Gastrocnemius medialis (tissue), 4 donors: ENCODE results near the gene PIBF1. TPM values are rescaled to one million over a fixed set of nuclear protein-coding genes. Genes with fewer than 3 reads are reported as not detected.

Source experiments
- ATAC-seq, 2 donors: fragments of 150-250 bp; one replicate each; pipeline ENCODE4 v1.9.1; 2016
- DNase-seq, 2 donors: peaks; one replicate each; pipeline ENCODE4 v3.0.0-alpha.2; 2019
- H3K27ac ChIP-seq, 4 donors: fragments of 200-600 bp; sonication (generic); 1 replicate in 1 of 4; 2 replicates in 3 of 4; pipeline ENCODE4 v1.5.1; 2016 to 2018; ENCODE audit warnings: mild to moderate bottlenecking in 2 of 4, moderate library complexity in 1 of 4
- H3K27me3 ChIP-seq, 3 donors: fragments of 200-600 bp; sonication (generic) in 2 of 3; 1 replicate in 1 of 3; 2 replicates in 2 of 3; pipeline versions ENCODE4 v1.5.1 to v1.6.0; 2016 to 2019; ENCODE audit warnings: mild to moderate bottlenecking in 1 of 3, moderate library complexity in 1 of 3
- H3K36me3 ChIP-seq, 2 donors: fragments of 200-600 bp; sonication (generic) in 1 of 2; one replicate each; pipeline ENCODE4 v1.5.1; 2017 to 2018
- H3K4me1 ChIP-seq, 2 donors: fragments of 200-600 bp; sonication (generic) in 1 of 2; one replicate each; pipeline ENCODE4 v1.5.1; 2016 to 2017; ENCODE audit warnings: mild to moderate bottlenecking in 2 of 2
- H3K4me3 ChIP-seq, 4 donors: fragments of 200-600 bp; sonication (generic) in 3 of 4; 1 replicate in 1 of 4; 2 replicates in 3 of 4; pipeline ENCODE4 v1.5.1; 2016 to 2019; ENCODE audit warnings: mild to moderate bottlenecking in 2 of 4
- H3K9me3 ChIP-seq, 3 donors: fragments of 200-600 bp; sonication (generic) in 2 of 3; 1 replicate in 1 of 3; 2 replicates in 2 of 3; pipeline ENCODE4 v1.5.1; 2016 to 2019
- POLR2A ChIP-seq, 2 donors: fragments of 450-650 bp; IDR thresholded peaks; one replicate each; pipeline ENCODE4 v1.6.1; 2017; ENCODE audit warnings: antibody characterized with exemption in 2 of 2, mild to moderate bottlenecking in 2 of 2, moderate library complexity in 2 of 2
- in situ Hi-C, 4 donors: fragments of 200-750 bp; cut with MboI; loops; one replicate each; pipeline versions ENCODE4 v1.15.0 to v1.8.0; 2017; ENCODE audit warnings: low sequenced_read_pairs in 4 of 4
- intact Hi-C: fragments of 100-400 bp; cut with DNase I; formaldehyde crosslinking; loops from one replicate; pipeline ENCODE4 v1.15.1; 2023; ENCODE audit warnings: low total_unique reads
- total RNA-seq, 4 donors: library from RNA; depleted of rRNA; stranded (reverse); fragments of >200 nt; gene quantifications; one replicate each; pipeline versions ENCODE4 v1.1.0 to v1.2.3, GENCODE V29; 2016
- TF ChIP-seq, protein P1 (sequence below), 5 experiments: fragments of 450-650 bp in 3 of 5; fragments of 200-600 bp in 2 of 5; sonication (generic) in 2 of 5; IDR thresholded peaks in 4 of 5; conservative IDR thresholded peaks in 1 of 5; 1 replicate in 4 of 5; 2 replicates in 1 of 5; pipeline ENCODE4 v1.5.1; 2016 to 2019; ENCODE audit warnings: antibody characterized with exemption in 5 of 5, mild to moderate bottlenecking in 3 of 5, moderate library complexity in 3 of 5

Gene PIBF1
- total RNA-seq, 4 donors from 2014 or later: 5.3 to 10.0 (median 7.4) TPM

DNA sequence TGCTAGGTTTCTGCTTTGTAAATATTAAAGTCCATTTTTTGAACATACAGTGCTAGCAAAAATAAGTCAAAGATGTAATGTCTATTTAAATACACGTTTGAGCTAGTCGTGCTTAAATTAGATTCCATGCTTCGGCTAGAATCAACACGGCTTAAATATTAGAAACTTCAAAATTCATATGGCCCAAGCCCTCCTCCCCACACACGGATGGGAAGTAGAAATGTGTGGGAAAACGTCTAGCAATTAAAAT, 276.1 kb downstream of the PIBF1 start:
- DNase-seq: no peak
- H3K9me3 ChIP-seq: no peaks in the 10 kb centered on the region
- peaks cover 0 to 7% (median 0%) of the 10 kb centered on the region in 3 donors for H3K27me3 ChIP-seq
- no peak for TF ChIP-seq POLR2A (IDR thresholded peaks at IDR 0.05)
- TF ChIP-seq, protein P1, sequence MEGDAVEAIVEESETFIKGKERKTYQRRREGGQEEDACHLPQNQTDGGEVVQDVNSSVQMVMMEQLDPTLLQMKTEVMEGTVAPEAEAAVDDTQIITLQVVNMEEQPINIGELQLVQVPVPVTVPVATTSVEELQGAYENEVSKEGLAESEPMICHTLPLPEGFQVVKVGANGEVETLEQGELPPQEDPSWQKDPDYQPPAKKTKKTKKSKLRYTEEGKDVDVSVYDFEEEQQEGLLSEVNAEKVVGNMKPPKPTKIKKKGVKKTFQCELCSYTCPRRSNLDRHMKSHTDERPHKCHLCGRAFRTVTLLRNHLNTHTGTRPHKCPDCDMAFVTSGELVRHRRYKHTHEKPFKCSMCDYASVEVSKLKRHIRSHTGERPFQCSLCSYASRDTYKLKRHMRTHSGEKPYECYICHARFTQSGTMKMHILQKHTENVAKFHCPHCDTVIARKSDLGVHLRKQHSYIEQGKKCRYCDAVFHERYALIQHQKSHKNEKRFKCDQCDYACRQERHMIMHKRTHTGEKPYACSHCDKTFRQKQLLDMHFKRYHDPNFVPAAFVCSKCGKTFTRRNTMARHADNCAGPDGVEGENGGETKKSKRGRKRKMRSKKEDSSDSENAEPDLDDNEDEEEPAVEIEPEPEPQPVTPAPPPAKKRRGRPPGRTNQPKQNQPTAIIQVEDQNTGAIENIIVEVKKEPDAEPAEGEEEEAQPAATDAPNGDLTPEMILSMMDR (IDR thresholded peaks at IDR 0.05 in 4 of 5, conservative IDR thresholded peaks at IDR 0.05 in 1 of 5): no peak
- ATAC-seq: no peak
- intact Hi-C loops (loop anchor here (2.0 to 10.0 kb wide), 5 partner anchors 136 to 1077 kb away; partner anchors contain the start of genes DIS3, KLF12 and PIBF1), in situ Hi-C loops (loop anchor here in 3 of 4 donors (25.0 kb wide), 2 partner anchors 246 to 654 kb away; no protein-coding TSS in a partner anchor)
- peak overlapping the region; percentile 90 to 94 (median 92) for H3K27ac ChIP-seq
- H3K36me3 ChIP-seq: peaks cover 0 to 9% of the 10 kb centered on the region in 2 donors
- H3K4me3 ChIP-seq: peak overlapping the region; percentile 76 to 89 (median 84)
- H3K4me1 ChIP-seq: peaks cover 5 to 8% of the 10 kb centered on the region in 2 donors

DNA sequence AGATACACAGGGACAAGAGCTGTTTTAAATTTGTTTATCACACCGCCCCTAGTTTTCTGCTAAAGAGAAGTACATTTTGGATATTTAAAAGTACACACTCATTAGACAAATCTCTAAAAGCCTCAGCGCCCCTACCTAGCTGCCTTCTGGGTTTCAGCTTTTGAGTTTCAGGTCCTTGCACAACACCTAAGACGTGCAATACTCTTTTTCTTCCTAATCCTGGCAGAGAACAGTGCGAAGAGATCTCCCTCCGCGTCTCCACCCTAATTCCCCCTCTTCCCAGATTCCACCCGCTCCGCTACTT, 276.5 kb downstream of the PIBF1 start:
- no peaks in the 10 kb centered on the region for H3K9me3 ChIP-seq
- peaks cover 0 to 7% (median 0%) of the 10 kb centered on the region in 3 donors for H3K27me3 ChIP-seq
- no peak for DNase-seq
- no peak for ATAC-seq
- TF ChIP-seq POLR2A (IDR thresholded peaks at IDR 0.05): no peak
- TF ChIP-seq, protein P1 (IDR thresholded peaks at IDR 0.05 in 4 of 5, conservative IDR thresholded peaks at IDR 0.05 in 1 of 5): no peak
- H3K36me3 ChIP-seq: peaks cover 0 to 9% of the 10 kb centered on the region in 2 donors
- peak overlapping the region; percentile 90 to 94 (median 92) for H3K27ac ChIP-seq
- H3K4me3 ChIP-seq: peak overlapping the region; percentile 76 to 89 (median 84)
- intact Hi-C loops: loop anchor here (2.0 to 10.0 kb wide), 5 partner anchors 136 to 1076 kb away; partner anchors contain the start of genes DIS3, KLF12 and PIBF1
- H3K4me1 ChIP-seq: peaks cover 5 to 8% of the 10 kb centered on the region in 2 donors
- in situ Hi-C loops: loop anchor here in 3 of 4 donors (25.0 kb wide), 2 partner anchors 246 to 654 kb away; no protein-coding TSS in a partner anchor

DNA sequence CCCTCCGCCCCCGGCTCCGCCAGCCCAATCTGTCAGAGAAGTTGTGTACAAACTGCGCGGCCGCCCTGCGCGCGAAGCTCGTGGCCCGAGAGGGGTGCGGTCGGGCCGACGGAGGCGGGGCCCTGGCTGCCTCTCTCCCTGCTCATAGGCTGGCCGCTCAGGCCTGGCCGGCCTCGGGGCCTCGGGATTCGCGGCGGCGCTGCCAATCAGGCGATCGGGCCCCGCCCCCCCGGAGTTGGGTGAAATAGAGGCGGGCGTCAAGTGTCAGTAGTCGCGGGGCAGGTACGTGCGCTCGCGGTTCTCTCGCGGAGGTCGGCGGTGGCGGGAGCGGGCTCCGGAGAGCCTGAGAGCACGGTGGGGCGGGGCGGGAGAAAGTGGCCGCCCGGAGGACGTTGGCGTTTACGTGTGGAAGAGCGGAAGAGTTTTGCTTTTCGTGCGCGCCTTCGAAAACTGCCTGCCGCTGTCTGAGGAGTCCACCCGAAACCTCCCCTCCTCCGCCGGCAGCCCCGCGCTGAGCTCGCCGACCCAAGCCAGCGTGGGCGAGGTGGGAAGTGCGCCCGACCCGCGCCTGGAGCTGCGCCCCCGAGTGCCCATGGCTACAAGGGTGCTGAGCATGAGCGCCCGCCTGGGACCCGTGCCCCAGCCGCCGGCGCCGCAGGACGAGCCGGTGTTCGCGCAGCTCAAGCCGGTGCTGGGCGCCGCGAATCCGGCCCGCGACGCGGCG, 277.0 kb downstream of the PIBF1 start, which contains the start of gene KLF5:
Gene KLF5 (plus strand): TSS at position 270 of the 724 bp plus-strand sequence. CDS start 323 bp downstream, at position 593.
- peak; percentile 99 to 100 for TF ChIP-seq POLR2A (IDR thresholded peaks at IDR 0.05)
- TF ChIP-seq, protein P1 (IDR thresholded peaks at IDR 0.05 in 4 of 5, conservative IDR thresholded peaks at IDR 0.05 in 1 of 5): no peak
- Histone ChIP-seq H3K4me3 (peak within 1 kb of the TSS; percentile 76 to 89 (median 84)), H3K27me3 (peaks cover 0 to 7% (median 0%) of the 10 kb centered on the region in 3 donors), H3K4me1 (peaks cover 5 to 8% of the 10 kb centered on the region in 2 donors), H3K27ac (peak within 1 kb of the TSS; percentile 90 to 94 (median 92)), H3K36me3 (peaks cover 0 to 9% of the 10 kb centered on the region in 2 donors), H3K9me3 (no peaks in the 10 kb centered on the region)
- intact Hi-C loops (loop anchor here (2.0 to 10.0 kb wide), 5 partner anchors 137 to 1076 kb away; partner anchors contain the start of genes DIS3, KLF12 and PIBF1), in situ Hi-C loops (loop anchor here in 3 of 4 donors (25.0 kb wide), 2 partner anchors 247 to 653 kb away; no protein-coding TSS in a partner anchor)
- peak; percentile 96 to 98 for DNase-seq
- ATAC-seq: peak; percentile 86 to 90

DNA sequence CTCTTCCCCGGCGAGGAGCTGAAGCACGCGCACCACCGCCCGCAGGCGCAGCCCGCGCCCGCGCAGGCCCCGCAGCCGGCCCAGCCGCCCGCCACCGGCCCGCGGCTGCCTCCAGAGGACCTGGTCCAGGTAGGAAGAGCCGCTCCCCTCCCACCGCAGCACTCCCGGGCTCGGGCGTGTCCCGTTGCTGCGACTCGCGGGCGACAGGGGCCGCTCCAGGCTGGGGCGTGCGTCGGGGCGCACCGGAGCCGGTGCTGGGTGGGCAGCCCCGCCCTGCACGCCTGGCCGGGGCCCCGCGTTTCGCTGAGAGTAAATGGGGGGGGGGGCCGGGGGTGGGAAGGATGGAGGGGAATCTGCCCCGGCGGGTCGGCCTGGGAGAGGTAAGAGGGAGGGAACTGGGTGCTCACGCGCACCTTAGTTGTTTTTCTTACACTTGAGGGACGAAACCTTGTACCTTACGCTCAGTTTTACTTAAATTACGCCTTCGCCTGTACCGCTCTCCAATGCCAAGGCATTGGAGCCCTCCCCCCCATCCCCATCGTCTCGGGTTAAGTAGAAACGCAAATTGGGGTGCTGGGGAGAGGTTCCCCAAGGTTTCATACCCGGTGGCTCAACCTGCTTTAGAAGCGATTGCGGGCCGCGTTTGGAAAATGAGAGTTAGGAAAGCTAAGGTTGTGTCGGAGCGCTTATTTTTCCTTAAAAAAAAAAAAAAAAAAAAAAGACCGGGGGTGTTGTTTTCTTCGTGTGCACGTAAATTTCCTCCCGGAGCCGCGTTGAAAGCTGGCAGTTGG, 277.7 kb downstream of the PIBF1 start:
- intact Hi-C loops (loop anchor here (2.0 to 10.0 kb wide), 5 partner anchors 137 to 1075 kb away; partner anchors contain the start of genes DIS3, KLF12 and PIBF1), in situ Hi-C loops (loop anchor here (5.0 to 25.0 kb wide), 3 partner anchors 247 to 653 kb away; no protein-coding TSS in a partner anchor)
- DNase-seq (peak; percentile 48 to 72), ATAC-seq (peak; percentile 66 to 68)
- Histone ChIP-seq H3K27me3 (peaks cover 0 to 7% (median 0%) of the 10 kb centered on the region in 3 donors), H3K4me1 (peaks cover 5 to 8% of the 10 kb centered on the region in 2 donors), H3K4me3 (peak overlapping the region; percentile 76 to 89 (median 84)), H3K27ac (peak overlapping the region; percentile 90 to 94 (median 92)), H3K36me3 (peaks cover 0 to 15% of the 10 kb centered on the region in 2 donors), H3K9me3 (no peaks in the 10 kb centered on the region)
- TF ChIP-seq, protein P1 (IDR thresholded peaks at IDR 0.05 in 4 of 5, conservative IDR thresholded peaks at IDR 0.05 in 1 of 5): no peak
- no peak for TF ChIP-seq POLR2A (IDR thresholded peaks at IDR 0.05)
